ENCODE measurements around the gene ADCY4.

The ADCY4 gene

GRCh38 chr14:24273422-24273998 is 61.4 kb downstream of the ADCY4 start:
- no peak for DNase-seq (ENCODE audit: low spot score)

- DNase-seq (ENCODE audit: low spot score): no peak
Measured at GRCh38 chr14:24272467-24272866, 62.4 kb downstream of the ADCY4 start.

GRCh38 chr14:24271834-24272263 is 63.0 kb downstream of the ADCY4 start:
- DNase-seq (ENCODE audit: low spot score): no peak

GRCh38 chr14:24271134-24271833 is 63.6 kb downstream of the ADCY4 start, which contains the start of gene RABGGTA:
Gene RABGGTA (minus strand): TSS chr14:24271597. CDS start chr14:24271115, 482 bp downstream.
- peak; percentile 87 for DNase-seq (ENCODE audit: low spot score)

GRCh38 chr14:24270537-24271133 is 64.2 kb downstream of the ADCY4 start:
- no peak for DNase-seq (ENCODE audit: low spot score)

- no peak for DNase-seq (ENCODE audit: low spot score)
Measured at GRCh38 chr14:24269910-24270536, 64.8 kb downstream of the ADCY4 start.

GRCh38 chr14:24269368-24269767 is 65.5 kb downstream of the ADCY4 start:
- no peak for DNase-seq (ENCODE audit: low spot score)
